Activated T-cell treated with anti-CD3 and anti-CD28 coated beads, Interleukin-2, amount 50 U/mL, for 4 hours (primary cell): ENCODE measurements around the gene TPX2. TPM values are rescaled to one million over a fixed set of nuclear protein-coding genes. Genes with fewer than 3 reads are reported as not detected.

Experiments used
- ATAC-seq, 2 donors: fragments of 200-7000 bp; cut with Tn5 transposase; one replicate each; pipeline ENCODE4 v1.10.0; 2021
- DNase-seq: peaks from one replicate; pipeline ENCODE4 v3.0.0-alpha.2; 2020
- H3K27me3 Mint-ChIP-seq: one replicate; pipeline ENCODE4 v1.8.0; 2021; ENCODE audit warnings: low read depth, mixed read lengths
- H3K36me3 Mint-ChIP-seq: one replicate; pipeline ENCODE4 v1.8.0; 2022; ENCODE audit warnings: mixed read lengths; ENCODE audit not compliant: insufficient read depth
- H3K4me1 Mint-ChIP-seq: one replicate; pipeline ENCODE4 v1.8.0; 2021; ENCODE audit warnings: low read depth, mixed read lengths
- H3K4me3 Mint-ChIP-seq: one replicate; pipeline ENCODE4 v1.8.0; 2021; ENCODE audit warnings: mild to moderate bottlenecking, moderate library complexity, mixed read lengths
- H3K9me3 Mint-ChIP-seq: one replicate; pipeline ENCODE4 v1.8.0; 2021; ENCODE audit warnings: mixed read lengths
- total RNA-seq, 3 donors: library from RNA; stranded (reverse); gene quantifications; one replicate each; pipeline ENCODE4 v1.2.1, GENCODE V29; 2021

TPX2 gene
- total RNA-seq, 3 donors from 2014 or later = 8.0 to 9.9 (median 9.3) TPM

- no peaks in the 10 kb centered on the region for H3K9me3 Mint-ChIP-seq
- H3K27me3 Mint-ChIP-seq = no peaks in the 10 kb centered on the region
- H3K36me3 Mint-ChIP-seq = no peaks in the 10 kb centered on the region
- ATAC-seq = no peak
- H3K4me3 Mint-ChIP-seq = no peak overlapping the region
- DNase-seq = no peak
- H3K4me1 Mint-ChIP-seq = no peaks in the 10 kb centered on the region
Measured at GRCh38 chr20:31842471-31843157, 103.5 kb downstream of the TPX2 start.

- Mint-ChIP-seq H3K27me3 (no peaks in the 10 kb centered on the region), H3K9me3 (no peaks in the 10 kb centered on the region), H3K36me3 (no peaks in the 10 kb centered on the region), H3K4me1 (no peaks in the 10 kb centered on the region), H3K4me3 (no peak overlapping the region)
- DNase-seq = no peak
- no peak for ATAC-seq
Measured at GRCh38 chr20:31843288-31843687, 104.2 kb downstream of the TPX2 start.

GRCh38 chr20:31843881-31844280, 104.8 kb downstream of the TPX2 start:
- ATAC-seq (no peak), DNase-seq (no peak)
- Mint-ChIP-seq H3K4me3 (no peak overlapping the region), H3K4me1 (no peaks in the 10 kb centered on the region), H3K36me3 (no peaks in the 10 kb centered on the region), H3K9me3 (no peaks in the 10 kb centered on the region), H3K27me3 (peaks cover 4% of the 10 kb centered on the region)

GRCh38 chr20:31844737-31845299, 105.7 kb downstream of the TPX2 start:
- Mint-ChIP-seq H3K9me3 (no peaks in the 10 kb centered on the region), H3K4me3 (no peak overlapping the region), H3K4me1 (no peaks in the 10 kb centered on the region), H3K27me3 (peaks cover 9% of the 10 kb centered on the region), H3K36me3 (no peaks in the 10 kb centered on the region)
- DNase-seq (no peak), ATAC-seq (no peak)

GRCh38 chr20:31845300-31845863, 106.3 kb downstream of the TPX2 start, which contains the start of gene FOXS1:
TSS of gene FOXS1 (minus strand) at chr20:31845604. CDS start at chr20:31845542, 62 bp downstream.
- Mint-ChIP-seq H3K4me3 (no peak within 1 kb of the TSS), H3K9me3 (no peaks in the 10 kb centered on the region), H3K27me3 (peaks cover 15% of the 10 kb centered on the region), H3K36me3 (no peaks in the 10 kb centered on the region), H3K4me1 (no peaks in the 10 kb centered on the region)
- DNase-seq (no peak), ATAC-seq (no peak)

- peaks cover 28% of the 10 kb centered on the region for H3K27me3 Mint-ChIP-seq
- no peak for ATAC-seq
- no peaks in the 10 kb centered on the region for H3K36me3 Mint-ChIP-seq
- no peak for DNase-seq
- H3K4me3 Mint-ChIP-seq = no peak overlapping the region
- no peaks in the 10 kb centered on the region for H3K9me3 Mint-ChIP-seq
- H3K4me1 Mint-ChIP-seq = no peaks in the 10 kb centered on the region
Measured at GRCh38 chr20:31846793-31847138, 107.7 kb downstream of the TPX2 start.

- ATAC-seq = no peak
- no peak for DNase-seq
- no peaks in the 10 kb centered on the region for H3K36me3 Mint-ChIP-seq
- no peaks in the 10 kb centered on the region for H3K4me1 Mint-ChIP-seq
- H3K9me3 Mint-ChIP-seq = no peaks in the 10 kb centered on the region
- peaks cover 28% of the 10 kb centered on the region for H3K27me3 Mint-ChIP-seq
- H3K4me3 Mint-ChIP-seq = no peak overlapping the region
Measured at GRCh38 chr20:31848088-31848999, 109.3 kb downstream of the TPX2 start.

- Mint-ChIP-seq H3K27me3 (peaks cover 31% of the 10 kb centered on the region), H3K36me3 (no peaks in the 10 kb centered on the region), H3K9me3 (no peaks in the 10 kb centered on the region), H3K4me3 (no peak overlapping the region), H3K4me1 (no peaks in the 10 kb centered on the region)
- ATAC-seq (no peak), DNase-seq (no peak)
Measured at GRCh38 chr20:31849306-31849930, 110.3 kb downstream of the TPX2 start.

Other genes with a start within 250 kb of the TPX2 start
- gene HM13, start 224.8 kb upstream of the TPX2 start, total RNA-seq = 100 to 1,000 TPM; 191 to 210 (median 195) TPM
- gene ID1, start 134.0 kb upstream of the TPX2 start, total RNA-seq = 1 to 10 TPM; 1.4 to 1.6 (median 1.5) TPM
- gene COX4I2, start 101.4 kb upstream of the TPX2 start, total RNA-seq = not detected
- 100 to 1,000 TPM; 237 to 274 (median 248) TPM for gene BCL2L1, start 16.4 kb upstream of the TPX2 start, total RNA-seq
- under 1 TPM in 2 of 3 donors, not detected in 1; 0.10 to 0.11 TPM for gene MYLK2, start 80.1 kb downstream of the TPX2 start, total RNA-seq
- gene FOXS1, start 106.3 kb downstream of the TPX2 start, total RNA-seq = not detected
- not detected for gene DUSP15, start 131.2 kb downstream of the TPX2 start, total RNA-seq
- not detected for gene TTLL9, start 131.3 kb downstream of the TPX2 start, total RNA-seq
- gene PDRG1, start 212.8 kb downstream of the TPX2 start, total RNA-seq = 10 to 100 TPM; 25.5 to 26.5 (median 26.0) TPM
- gene XKR7, start 228.9 kb downstream of the TPX2 start, total RNA-seq = not detected